DMS 273 (cell line): Measurements from ENCODE around the gene KIF12.

Experiments used
- DNase-seq: peaks from one replicate; lab custom pipeline; 2025; ENCODE audit not compliant: unreplicated experiment; lab: John Stamatoyannopoulos, UW

Gene KIF12

GRCh38 chr9:114107286-114108001, 8.4 kb upstream of the KIF12 start:
- DNase-seq = no peak

- DNase-seq = no peak
These were observed 6.1 kb upstream of the KIF12 start for GRCh38 chr9:114105236-114105635.

DNA sequence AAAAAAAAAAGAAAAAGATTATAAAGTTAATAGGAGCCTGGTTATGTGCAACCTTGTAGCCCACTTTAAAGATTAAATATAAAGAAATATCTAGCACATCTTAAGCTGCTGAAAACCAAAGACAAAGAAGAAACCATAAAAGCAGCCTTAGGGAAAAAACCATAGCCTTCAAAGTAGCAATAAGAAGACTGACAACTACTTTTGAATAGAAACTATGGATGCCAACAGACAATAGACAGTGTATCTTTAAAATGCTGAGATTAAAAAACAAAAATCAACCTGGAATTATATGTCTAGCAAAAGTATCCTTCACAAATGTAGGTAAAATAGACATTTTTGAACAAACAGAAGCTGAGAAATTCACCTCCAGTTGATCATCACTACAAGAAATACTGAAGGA, 3.4 kb upstream of the KIF12 start:
- no peak for DNase-seq

- DNase-seq = no peak
These were observed 1.4 kb upstream of the KIF12 start for GRCh38 chr9:114100536-114100935.

- peak; percentile 84 for DNase-seq
These were observed 678 bp upstream of the KIF12 start for GRCh38 chr9:114099669-114100270.

GRCh38 chr9:114098021-114098935, 814 bp downstream of the KIF12 start:
- DNase-seq = peak; percentile 90

DNA sequence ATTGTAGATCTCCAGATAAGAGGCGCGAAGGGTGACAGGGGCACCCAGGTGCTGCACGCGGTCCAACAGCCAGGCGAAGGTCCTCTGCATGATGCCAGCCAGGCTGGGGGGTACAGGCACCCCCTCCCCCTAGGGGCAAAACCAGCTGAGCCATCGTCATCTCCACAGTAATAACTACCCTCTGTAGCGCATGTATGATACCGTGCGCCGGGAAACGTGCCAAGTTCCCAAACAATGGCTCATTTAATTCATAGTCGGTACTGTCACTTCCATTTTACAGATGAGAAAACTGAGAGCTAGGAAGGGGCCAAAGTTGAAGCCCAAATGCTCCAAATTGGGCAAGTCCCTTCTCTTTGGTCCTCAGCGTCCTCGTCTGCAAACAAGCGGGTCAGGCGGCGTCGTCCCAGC, 1.5 kb downstream of the KIF12 start:
- DNase-seq = peak; percentile 42

- no peak for DNase-seq
These were observed 2.1 kb downstream of the KIF12 start for GRCh38 chr9:114096866-114097612.

DNA sequence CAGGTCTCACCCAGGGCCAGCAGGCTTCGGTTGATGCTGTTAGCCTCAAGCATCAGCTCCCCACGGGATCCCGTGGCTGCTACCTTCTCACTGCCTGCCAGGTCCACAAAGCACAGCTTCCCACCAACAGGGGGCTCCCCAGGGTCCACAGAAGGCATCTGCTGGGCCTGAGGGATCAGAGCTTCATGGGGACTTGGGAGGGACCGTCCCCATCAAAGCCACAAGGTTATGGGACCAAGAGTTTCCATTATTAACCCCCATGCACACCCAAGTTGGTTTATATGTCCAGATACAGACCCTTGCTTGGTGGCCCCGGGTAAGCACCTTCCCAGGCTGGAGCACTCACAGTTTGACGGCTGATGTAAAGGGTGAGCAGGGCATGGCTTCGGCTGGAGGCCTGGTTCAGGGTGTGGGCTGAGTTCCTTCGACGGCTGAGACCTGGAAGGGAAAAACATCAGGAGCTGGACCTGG, 3.0 kb downstream of the KIF12 start:
- peak; percentile 35 for DNase-seq

DNA sequence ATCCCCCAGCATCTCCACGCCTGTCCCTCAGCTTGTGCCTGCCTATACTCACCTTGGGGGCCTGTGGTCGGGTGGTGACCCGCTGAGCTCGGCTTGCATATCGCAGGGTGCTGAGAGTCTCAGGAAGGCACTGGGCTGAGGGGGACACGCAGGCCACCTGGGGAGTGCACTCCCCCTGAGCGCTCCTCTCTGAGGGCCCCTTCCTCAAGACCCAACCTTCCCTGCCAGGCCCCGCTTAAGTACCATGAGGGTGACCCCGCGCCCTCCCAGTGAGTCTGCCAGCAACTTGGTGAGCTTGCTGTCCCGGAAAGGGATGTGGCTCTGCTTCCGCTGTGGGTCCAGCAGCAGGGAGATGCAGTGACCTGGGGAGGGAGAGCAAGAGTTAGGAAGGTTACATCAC, 4.1 kb downstream of the KIF12 start:
- no peak for DNase-seq

- peak; percentile 25 for DNase-seq
These were observed 5.2 kb downstream of the KIF12 start for GRCh38 chr9:114093761-114094505.

DNA sequence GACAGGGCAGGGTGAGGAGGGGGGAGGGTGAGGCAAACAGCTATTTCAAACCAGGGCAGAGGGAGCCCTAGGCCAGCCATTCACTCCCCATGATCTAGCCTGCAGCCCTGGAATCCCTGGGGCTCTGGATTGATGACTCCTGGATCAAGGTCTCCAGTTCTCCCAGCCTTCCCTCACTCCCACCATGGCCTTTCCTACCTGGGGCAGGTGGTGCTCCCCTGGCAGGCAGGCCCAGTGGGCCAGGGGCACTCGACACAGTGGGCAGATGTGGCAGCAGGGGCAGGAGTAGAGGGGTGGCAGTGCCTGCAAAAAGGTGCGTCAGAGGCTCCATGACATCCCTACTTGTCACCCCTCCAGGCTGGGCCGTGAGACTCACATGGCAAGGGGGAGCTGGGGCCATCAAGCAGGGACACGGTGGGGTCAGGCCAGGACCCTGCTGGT, 6.0 kb downstream of the KIF12 start:
- no peak for DNase-seq

DNA sequence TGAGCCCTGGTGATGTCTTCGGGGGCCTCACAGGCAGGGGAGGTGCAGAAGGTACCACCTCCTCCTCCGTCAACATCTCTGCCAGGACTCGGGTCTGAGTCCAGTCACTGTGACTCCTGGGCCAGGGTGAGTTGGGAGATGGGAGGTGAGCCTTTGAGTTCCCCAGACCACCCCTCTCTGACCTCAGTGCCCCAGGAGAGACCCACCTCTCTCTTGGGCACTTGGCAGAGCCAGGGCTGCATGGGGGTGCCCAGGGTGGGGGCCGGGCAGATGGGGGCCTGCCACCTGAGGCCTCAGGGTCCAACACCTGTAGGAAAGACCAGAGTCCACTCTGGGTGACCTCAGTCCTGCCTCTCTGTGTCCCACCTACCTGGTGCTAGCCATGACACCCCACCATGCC, 6.8 kb downstream of the KIF12 start:
- no peak for DNase-seq

DNA sequence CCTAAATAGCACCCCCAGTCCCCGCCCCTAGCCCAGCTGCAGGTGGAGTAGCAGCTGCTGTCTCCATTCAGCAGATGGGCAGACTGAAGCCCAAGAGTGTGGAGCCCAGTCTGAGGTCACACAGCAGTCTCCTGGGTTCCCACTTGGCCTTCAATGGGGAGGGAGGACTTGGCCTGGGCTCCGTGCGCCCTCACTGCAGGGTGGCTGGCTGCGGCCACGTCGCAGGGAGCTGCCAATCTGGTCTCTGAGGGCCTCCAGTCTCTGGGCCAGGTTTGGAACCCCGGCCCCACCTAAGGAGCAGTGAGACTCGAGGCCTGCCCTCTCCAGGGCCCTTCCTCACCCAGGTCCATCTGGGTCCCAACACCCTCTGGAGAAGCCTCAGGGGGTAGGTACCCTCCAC, 7.4 kb downstream of the KIF12 start:
- peak; percentile 45 for DNase-seq

GRCh38 chr9:114090798-114091197, 8.3 kb downstream of the KIF12 start:
- no peak for DNase-seq

DNA sequence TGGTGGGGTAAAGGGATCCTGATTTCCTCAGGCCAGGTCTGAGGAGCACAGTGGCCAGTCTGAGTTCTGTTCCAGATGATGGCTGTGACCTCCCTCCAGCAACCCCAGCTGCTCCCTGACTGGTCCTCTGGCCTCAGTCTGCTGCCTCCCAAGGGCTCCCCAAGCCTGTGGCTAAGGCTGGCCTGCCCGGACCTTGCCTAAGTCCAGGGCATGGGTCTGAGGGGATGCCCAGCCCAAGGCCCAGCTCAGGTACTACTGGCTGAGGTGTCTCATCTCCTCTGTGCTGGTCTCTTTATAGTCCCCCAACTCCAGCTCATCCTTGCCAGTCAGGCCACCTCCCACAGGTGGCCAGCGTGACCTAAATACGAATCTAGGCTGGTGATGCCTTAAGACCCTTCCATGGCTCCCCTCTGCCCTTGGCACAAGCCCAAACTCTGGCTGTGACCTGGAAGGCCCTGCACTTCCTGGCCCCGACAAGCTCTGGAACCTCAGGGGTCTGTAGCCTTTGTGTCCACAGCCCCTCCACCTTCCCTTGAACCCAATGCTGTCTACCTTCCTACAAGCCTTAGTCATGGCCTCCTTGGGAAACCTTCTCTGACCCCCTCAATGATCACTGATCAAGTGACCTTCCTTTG, 9.8 kb downstream of the KIF12 start:
- DNase-seq = no peak

DNA sequence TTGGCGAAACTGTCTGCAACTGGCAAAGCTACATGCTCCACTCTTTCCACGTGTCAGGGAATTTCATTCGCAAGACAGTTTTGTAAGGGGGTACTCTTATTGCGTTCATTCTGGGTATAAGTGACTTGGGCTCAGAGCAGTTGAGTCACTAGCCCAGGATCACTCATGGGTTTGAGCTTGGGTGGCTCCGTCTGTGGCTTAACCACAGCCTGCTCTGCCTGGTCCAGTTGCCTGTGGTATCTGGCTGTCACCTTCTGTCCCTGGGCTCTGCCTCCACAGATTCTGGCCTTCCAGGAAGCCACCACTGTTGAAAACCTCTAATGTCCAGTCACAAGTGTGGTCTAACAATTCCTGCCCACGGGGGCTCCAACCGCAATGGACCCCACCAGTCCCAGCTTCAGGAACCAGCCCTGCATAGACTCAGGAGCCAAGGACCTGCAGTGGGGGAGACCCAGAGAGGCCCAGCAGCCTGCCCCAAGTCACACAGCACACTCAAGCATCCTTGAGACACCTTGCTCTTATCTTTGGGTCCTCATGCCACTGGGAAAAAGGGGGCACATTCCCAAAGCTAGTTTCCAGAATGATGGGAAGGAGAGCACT, 10.4 kb downstream of the KIF12 start:
- no peak for DNase-seq

DNA sequence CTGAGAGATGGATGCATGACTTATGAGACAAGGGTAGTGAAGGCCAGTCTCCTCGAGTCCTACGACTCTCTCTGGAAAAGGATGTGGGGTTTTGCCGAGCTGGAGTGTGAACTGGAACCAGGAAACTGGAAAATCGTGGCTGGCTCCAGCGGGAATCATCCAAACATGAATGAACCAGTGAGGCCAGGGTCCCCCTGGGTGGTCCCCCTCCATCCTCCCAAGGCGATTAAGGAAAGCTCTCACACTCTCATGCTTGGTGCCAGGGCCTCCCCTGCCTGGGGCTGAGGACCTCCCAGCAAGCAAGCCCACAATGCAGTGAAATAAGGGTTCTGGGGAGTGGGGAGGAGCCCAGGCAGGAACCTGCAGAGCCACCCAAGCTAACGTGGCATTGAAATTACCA, 11.4 kb downstream of the KIF12 start:
- no peak for DNase-seq

- no peak for DNase-seq
These were observed 12.5 kb downstream of the KIF12 start for GRCh38 chr9:114086607-114087006.
